ENCODE results near the gene FICD.

FICD gene

DNA sequence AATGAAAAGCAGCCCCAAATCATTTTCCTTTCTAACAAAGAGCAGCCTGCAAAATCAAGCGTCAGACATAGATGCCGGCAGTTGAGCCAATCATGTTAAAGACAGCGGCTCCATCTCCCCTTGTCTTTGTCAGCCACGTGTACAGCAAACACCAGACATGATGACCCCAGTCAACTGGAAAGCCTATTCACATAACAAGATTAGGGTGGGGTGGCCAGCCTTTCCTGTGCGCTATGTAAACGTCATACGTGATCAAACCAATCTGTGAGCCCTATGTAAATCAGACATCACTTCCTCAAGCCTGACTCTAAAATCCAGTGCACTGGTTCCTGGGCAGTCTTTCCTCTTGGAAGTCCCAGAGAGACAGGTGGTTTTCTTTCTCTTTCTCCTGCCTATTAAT is 9.9 kb upstream of the FICD start:
- no peak for DNase-seq

DNA sequence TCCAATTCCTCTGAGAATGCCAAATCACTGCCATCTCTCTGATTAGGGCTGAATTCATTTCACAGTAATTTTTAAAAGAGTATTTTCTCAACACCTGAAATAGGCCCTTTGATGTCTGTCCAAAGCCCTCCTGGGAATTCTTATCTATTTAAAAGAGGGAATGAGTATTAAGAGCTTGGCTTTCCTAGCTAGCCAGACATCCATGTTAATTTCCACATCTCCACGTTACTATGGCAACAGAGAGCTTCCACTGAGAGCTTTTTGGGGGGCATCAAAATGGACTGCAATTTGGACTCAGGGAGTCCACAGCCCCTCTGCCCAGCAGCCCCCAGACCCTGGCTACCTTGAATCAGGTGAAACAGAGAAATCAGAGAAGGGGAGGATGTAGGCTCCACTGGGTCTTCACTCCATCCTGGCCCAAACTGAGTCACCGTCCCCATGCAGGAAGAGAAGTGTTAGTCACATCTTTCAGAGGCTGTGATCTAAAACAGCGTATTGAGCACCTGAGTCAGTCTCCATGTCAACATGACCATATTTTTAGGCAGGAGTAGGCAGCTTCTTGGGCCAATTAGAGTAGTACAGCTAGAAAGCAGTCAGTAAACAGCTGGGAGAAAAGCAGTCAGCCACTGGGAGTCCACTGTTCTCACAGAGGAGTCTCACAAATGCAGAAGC is 7.0 kb upstream of the FICD start:
- no peak for DNase-seq

DNA sequence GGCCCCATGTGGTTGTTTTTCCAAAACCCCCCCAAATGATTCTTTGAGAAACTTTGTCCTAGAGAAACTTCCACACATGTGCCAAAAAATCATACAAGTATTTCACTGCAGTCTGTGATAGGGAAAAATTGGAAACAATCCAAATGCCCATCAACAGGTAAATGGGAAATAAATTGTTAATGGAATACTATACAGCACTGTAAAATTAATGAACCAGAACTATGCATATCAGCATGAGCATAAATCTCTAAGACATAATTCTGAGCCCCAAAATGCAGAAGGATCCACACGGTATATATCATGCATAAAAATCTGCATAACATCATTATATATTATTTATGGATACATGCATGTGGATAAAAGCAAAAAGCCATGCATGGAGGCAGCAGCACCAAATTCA is 5.3 kb upstream of the FICD start:
- no peak for DNase-seq

DNA sequence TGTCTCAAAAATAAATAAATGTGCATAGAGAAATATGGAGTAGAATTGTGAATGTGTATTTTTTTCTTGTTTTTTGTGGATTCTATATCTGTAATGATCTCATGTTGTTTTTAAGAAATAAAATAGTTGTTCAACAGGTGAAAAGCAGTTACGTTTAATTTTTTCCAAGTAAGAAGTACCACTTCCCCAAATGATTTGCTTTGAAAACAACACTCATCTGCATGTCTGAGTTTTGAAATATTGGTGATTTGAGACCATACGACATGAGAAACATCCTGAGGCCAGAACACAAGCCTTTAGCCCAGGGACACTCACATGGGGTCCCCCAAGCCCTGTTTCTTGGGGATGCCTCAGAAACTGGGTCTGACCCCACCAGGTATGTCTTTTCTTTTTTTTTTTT is 4.2 kb upstream of the FICD start:
- DNase-seq, result no peak

DNA sequence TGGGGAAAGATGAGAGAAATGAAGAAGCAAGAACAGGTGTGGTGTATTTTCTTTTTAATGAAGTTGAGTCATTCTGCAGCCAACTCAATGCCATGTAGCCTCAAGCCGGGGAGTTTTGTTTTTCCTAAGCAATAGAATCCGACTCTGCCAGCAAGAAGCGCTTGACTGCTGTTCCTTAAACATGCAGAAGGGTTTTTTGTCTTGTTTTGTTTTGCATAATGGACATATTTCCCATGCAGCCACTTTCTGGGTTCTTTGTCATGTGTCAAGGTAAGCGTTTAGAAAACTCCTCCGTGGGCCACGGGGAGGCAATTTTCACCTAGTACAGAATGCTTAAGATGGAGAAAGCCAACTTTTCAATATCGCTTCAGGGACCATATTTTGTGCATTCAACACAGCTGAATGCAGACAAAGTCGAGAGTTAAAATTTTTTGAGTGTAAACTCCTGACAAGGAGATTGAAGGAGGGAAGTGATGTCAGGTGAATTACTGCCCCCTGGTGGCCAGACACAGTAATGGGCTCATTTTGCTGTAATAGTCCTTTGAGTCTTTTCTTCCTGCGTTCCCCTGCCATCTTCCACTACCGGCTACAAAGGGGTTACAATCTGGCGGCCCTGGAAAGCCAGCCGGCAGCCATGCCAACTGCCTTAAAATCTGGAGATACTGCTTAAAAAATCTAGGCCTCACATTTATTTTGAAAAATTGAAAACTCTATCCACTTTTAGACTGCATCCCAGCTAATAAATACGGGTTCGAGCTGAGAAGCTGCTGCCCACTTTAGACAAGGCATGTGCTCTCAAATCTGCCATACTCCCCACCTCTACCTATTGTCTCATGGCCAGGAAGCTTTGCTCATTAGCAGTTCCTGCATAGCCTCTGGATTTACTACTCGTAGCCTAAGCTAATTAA is 3.2 kb upstream of the FICD start:
- DNase-seq, result peak; percentile 83

DNA sequence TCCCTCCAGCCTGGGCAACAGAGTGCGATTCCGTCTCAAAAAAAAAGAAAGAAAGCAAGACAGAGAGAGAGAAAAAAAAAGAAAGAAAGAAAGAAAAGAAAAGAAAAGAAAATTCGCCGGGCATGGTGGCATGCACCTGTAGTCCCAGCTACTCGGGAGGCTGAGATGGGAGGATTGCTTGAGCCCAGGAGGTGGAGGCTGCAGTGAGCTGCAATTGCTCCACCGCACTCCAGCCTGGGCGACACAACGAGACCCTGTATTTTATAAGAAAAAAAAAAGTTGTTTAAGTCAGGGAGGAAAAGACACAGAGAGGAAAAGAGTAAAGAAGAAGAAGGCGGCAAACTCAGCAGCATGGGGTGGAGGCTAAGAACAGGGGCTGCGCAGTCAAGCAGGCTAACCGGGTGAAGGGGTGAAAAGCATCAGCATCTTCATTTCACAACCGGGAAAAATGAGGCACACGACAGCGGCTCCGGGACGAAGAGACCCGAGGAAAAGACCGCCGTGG is 557 bp upstream of the FICD start:
- DNase-seq, result no peak

DNA sequence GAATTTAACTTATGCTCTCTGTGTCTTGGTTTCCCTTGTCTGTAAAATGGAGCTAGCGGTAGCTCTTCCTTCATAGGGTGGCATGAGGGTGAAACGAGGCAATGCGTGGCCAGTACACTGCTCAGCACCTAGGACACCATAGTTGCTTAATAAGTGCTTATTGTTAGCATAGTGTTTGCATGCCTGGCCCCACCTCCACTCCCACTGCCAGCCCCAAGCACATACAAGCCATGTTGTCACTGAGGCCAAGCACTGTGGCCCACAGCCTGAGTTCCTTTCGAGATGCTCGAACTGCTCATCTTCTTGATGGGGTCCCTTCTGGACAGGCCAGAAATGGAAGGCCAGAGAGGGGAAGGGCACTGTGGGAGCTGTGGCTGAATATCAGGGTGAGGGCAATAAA is 839 bp downstream of the FICD start:
- DNase-seq, result peak; percentile 16

DNA sequence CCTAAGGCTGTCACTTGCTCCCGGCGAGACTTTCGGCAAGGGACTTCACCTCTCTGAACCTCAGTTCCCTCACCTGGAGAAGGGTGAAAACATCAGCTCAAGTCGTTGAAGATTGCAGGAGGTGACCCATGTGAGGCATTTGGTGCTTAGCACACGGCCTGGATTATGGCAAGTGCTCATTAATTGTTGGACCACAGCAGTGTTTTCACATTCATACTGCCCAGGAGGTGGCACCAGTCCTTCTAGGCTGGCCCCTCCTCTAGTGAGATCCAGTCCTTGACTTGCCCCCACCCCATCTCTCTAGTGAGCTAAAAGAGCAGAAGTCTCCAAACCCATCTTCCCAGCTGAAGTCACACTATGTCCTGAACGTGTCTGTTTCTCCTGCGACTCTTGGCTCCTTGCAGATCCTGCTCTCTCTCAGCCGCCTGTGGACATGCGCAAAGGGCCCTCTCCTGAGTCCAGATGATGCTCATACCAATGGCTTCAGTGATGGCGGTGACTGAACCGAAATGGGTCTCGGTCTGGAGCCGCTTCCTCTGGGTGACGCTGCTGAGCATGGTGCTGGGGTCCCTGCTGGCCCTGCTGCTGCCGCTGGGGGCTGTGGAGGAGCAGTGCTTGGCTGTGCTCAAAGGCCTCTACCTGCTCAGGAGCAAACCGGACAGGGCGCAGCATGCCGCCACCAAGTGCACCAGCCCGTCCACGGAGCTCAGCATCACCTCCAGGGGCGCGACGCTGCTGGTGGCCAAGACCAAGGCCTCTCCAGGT is 1.6 kb downstream of the FICD start:
- DNase-seq, result peak; percentile 29

DNA sequence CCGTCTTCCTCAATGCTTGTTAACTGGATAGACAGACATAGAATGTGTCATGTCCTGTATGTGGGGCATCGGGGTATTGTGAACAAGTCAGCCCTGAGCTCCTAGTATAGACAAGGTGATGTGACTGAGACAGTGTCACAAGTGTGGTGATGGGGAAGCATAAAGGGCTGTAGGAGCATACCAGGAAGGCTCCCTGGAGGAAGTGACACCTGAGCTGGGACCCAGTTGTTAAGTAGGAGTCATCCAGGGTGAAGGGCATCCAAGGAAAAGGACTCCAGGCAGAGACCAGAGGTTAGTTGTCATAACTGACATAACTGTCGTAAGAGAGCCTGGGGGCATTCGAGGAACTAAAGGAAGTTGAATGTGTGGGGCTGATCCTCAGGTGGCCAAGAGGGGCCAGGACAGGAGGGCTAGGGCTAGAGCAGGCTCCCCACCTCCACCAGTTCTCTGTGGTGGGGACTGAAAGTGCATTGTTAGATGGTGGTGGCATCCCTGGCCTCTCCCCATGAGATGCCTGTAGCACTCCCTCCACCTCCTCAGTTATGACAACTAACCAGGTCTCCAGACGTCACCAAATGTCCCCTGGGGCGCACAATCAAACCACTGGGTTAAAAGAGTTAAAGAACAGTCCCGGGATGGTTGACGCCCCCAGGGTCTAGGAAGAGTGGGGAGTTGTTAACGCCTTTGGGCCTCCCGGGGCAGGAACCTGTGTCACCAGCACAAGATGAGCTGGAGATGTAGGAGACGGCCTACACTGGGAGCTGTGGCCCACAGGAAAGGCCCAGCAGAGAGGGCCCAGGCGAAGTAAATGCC is 2.4 kb downstream of the FICD start:
- no peak for DNase-seq

DNA sequence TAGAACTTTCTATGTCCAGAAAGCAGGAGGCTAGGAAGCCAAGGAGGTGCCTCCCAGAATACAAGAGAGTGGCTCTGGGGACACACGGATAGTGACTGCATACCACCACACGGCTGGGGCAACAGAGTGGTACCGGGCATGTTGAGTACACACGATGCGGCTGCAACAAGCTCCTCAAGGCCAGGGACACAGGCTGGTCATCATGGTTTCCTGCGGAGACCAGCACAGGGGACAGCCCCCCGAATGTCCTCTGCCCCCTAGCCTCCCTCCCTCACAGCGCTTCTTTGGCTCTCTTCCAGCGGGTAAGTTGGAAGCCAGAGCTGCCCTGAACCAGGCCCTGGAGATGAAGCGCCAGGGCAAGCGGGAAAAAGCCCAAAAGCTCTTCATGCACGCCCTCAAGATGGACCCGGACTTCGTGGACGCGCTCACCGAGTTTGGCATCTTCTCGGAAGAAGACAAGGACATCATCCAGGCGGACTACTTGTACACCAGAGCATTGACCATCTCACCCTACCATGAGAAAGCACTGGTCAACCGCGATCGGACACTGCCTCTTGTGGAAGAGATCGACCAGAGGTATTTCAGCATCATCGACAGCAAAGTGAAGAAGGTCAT is 3.1 kb downstream of the FICD start:
- DNase-seq, result no peak

DNA sequence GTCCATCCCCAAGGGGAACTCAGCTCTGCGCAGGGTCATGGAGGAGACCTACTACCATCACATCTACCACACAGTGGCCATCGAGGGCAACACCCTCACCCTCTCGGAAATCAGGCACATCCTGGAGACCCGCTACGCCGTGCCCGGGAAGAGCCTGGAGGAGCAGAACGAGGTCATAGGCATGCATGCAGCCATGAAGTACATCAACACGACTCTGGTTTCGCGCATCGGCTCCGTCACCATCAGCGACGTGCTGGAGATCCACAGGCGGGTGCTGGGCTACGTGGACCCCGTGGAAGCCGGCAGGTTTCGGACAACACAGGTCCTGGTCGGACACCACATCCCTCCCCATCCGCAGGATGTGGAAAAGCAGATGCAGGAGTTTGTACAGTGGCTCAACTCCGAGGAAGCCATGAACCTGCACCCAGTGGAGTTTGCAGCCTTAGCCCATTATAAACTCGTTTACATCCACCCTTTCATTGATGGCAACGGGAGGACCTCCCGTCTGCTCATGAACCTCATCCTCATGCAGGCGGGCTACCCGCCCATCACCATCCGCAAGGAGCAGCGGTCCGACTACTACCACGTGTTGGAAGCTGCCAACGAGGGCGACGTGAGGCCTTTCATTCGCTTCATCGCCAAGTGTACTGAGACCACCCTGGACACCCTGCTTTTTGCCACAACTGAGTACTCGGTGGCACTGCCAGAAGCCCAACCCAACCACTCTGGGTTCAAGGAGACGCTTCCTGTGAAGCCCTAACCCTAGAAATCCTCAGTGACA is 3.8 kb downstream of the FICD start:
- DNase-seq, result no peak

DNA sequence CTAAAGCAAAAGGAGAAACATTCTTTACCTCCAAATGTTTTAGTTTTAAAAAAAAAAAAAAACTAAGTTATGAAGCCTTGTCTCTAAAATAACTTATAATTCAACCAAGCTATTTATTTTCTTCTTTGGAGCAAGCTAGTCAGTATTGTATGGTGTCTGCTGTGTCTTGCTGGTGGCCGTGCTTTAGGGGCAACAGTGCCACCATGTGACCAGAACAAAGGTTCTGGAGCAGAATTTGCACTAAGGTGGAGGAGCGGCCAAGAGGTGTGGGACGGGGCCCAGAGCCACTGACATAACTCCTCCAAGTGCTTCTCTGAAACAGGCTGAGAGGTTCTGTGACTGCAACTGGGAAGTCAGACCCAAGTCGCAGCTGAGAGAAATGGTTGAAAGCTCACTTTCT is 4.5 kb downstream of the FICD start:
- DNase-seq, result peak; percentile 25

DNA sequence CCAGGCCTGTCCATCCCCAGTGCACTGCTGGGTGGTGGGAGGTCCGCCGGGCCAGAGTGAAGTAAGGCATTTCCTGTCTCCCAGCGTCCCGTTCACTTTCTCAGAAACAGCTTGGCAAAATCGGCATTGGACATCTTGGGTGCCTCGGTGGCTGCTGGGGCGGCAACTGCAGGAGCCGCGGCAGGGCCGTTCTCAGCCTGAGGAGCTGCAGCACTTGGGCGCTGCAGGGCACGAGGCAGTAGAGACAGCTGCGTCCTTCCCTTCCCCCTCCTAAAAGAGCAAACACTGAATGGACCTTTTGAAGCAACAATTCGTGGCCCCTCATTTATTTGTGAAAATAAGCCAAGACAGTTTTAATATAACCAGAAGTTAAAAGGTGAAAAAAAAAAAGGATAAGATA is 8.3 kb downstream of the FICD start:
- no peak for DNase-seq

DNA sequence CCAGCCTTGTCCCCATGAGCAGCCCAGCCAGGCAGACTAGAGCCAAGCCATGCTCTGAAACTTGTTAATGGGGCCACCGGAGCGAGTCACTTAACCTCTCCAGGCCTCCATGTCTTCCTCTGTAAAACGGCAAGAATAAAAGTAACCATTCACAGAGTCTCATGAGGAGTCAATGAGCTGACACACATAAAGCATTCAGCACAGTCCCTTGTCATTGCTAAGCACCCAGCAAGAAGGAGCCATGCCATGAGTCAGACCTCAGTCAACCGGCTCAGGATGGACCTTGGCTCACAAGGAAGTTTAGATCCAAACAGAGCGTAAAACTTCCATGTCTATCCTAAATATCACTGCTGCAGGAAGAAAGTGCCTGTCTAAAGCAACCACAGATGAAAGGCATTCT is 10.6 kb downstream of the FICD start:
- no peak for DNase-seq

DNA sequence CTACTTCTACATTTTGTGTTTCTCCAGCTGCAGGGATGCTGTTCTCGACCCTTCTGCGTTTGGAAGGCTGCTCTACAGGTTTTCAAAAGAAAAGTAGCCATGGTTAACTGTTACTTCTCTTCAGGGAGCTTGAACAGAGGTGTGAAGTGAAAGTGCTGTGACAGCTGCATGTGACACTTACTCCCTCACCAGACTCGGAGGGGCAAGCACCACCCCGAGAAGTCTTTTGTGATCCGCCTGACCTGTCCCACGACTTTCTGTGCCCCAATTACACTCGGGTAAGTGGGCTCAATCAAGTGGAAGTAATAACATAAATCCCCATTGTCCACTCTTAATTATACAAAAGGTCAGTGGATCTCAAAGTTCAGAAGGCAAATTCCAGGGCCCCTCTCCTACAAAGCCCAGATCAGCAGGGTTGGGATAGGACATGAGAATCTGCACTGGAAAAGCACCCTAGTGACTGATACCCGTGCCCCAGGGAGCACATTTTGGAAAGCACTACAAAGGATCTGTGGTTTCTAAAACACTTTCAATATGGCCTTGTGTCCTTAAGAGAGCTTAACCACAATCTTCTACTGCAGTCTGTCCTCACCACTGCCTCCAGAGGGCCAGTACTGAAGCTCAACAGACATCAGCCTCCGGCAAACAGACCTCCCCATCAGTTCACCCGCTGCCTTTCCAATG is 11.5 kb downstream of the FICD start:
- no peak for DNase-seq

DNA sequence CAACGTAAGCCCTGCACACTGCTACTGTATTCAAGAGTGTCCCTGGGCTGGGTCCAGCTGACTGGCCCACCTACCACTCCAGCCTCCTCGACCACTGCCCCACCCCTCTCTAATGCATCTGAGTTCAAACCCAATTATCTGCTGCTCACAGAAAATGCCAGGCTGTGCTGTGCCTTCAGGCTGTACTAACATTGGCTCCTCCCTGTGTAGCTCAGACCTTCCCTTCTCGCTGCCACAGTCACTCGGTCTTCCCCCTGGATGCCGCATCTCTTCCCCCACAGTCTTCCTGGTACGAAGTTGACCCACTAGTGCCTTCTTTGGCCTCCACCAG is 12.1 kb downstream of the FICD start:
- DNase-seq, result no peak

DNA sequence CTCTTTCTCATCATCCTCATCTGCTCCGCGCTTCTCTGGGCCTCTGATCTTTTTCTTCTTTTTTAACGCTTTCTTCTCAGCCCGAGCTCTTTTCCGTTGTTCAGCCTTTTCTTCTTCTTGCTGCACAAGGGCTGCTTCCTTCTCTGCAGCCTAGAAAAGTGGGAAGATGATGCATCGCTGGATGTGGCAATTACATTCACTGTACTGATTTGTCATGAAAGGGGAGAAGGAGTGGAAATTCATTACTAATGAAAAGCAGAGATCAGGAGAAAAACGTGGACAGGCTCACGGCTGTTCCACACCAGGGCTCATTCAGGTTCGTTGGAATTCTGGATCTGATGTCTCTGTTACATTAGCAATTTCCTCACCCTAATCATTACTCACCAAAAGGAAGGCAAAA is 15.1 kb downstream of the FICD start:
- no peak for DNase-seq

DNA sequence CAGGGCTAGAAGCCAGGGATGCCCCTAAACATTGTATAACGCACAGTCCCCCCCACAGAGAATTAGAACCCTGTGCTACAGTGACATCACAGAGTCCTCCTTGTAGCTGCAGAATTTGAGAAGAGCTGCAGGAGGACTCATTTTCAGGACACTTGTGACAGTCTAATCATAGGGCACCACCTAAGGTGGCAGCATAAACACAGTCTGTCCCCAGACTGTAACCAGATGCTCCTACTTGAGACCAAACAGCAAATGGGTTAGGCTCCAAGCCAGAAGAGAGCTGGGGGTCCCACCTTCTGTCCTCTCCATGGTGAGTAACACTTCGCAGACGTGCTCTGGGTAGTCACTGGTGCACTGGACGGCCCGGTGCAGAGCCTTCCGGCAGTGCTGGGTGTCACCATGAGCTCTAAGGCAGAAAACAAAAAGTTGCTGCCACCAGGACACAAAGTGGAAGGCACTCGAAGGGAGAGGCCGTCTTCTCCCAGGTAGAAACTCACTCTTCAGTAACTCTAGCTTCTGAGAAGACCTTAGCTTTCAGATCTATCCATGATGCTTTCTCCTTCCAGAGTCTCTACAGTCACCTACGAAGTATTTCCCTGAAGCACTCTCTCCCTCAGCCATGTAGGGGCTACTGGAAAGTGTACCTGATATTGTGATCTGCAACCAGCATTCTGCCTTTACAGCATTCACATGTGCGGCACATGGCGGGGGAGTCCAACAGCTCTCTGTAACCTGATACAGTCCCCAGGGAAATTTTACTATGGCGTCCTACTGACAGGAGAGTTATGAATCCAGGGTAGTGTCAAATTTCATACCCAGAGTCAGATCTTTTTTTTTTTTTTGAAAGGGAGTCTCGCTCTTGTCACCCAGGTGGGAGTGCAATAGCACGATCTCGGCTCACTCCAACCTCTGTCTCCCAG is 17.1 kb downstream of the FICD start:
- no peak for DNase-seq

DNA sequence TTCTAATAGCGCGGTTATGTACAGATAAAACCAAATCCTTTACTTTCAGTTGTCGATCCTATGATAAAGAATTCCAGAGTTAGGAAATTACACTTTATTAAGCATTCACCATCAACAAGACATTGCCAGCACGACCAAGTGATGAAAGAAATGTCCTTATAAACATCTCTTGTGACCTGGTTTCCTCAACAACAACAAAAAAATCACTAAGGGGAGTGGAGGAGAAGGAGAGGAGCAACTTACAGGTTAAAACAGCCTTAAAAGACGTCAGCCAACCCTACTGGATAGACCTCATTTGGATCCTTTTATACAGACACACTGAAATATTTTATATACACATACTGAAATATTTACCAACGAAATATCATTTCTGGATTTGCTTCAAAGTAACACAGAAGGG is 23.1 kb downstream of the FICD start:
- no peak for DNase-seq
